Prostate gland (tissue), 2 donors: Measurements from ENCODE around the gene MREG. TPM values are rescaled to one million over a fixed set of nuclear protein-coding genes. Genes with fewer than 3 reads are reported as not detected.

Experiments used
- DNase-seq: peaks from one replicate; pipeline ENCODE4 v3.0.0-alpha.2; 2019; ENCODE audit warnings: low spot score
- H3K27ac ChIP-seq, 2 donors: fragments of 200-600 bp; sonication (generic); 2 replicates each; pipeline ENCODE4 v1.5.1; 2017 to 2019
- H3K27me3 ChIP-seq: fragments of 200-600 bp; sonication (generic); replicated peaks from 2 replicates; pipeline ENCODE4 v1.5.1; 2019; ENCODE audit not compliant: insufficient read depth
- H3K36me3 ChIP-seq, 2 donors: fragments of 200-600 bp; sonication (generic); 1 replicate in 1 of 2; 2 replicates in 1 of 2; pipeline versions ENCODE4 v1.5.1 to v1.8.1; 2017 to 2019
- H3K4me1 ChIP-seq: fragments of 200-600 bp; sonication (generic); replicated peaks from 2 replicates; pipeline ENCODE4 v1.5.1; 2019
- H3K4me3 ChIP-seq, 2 donors: fragments of 200-600 bp; sonication (generic); 2 replicates each; pipeline ENCODE4 v1.5.1; 2017 to 2019
- H3K9me3 ChIP-seq: fragments of 200-600 bp; sonication (generic); 2 replicates; pipeline ENCODE4 v1.5.1; 2017
- POLR2A ChIP-seq: fragments of 450-650 bp; IDR thresholded peaks from one replicate; pipeline ENCODE4 v1.6.1; 2016; ENCODE audit warnings: antibody characterized with exemption, mild to moderate bottlenecking
- POLR2AphosphoS5 ChIP-seq: sonication (generic); formaldehyde crosslinking; IDR thresholded peaks from one replicate; pipeline ENCODE4 v1.6.1; 2017; ENCODE audit warnings: antibody characterized with exemption
- WGBS: methylation state at CpG from one replicate; pipeline ENCODE4 v1.1.5; 2018; 5-methylcytosine and 5-hydroxymethylcytosine counted together
- intact Hi-C: fragments of 100-400 bp; cut with DNase I; formaldehyde crosslinking; loops from one replicate; pipeline ENCODE4 v1.14.2; 2022
- total RNA-seq, 2 donors: library from RNA; depleted of rRNA; stranded (reverse); fragments of >200 nt; gene quantifications; one replicate each; pipeline ENCODE4 v1.1.0, GENCODE V29; 2016
- TF ChIP-seq, protein P1 (sequence below), 4 experiments: fragments of 200-600 bp in 2 of 4; fragments of 450-650 bp in 2 of 4; sonication (generic) in 2 of 4; IDR thresholded peaks; 1 replicate in 3 of 4; 2 replicates in 1 of 4; pipeline ENCODE4 v1.5.1; 2016 to 2019; ENCODE audit warnings: antibody characterized with exemption in 4 of 4, mild to moderate bottlenecking in 2 of 4, moderate library complexity in 2 of 4

The MREG gene
- total RNA-seq, 2 donors from 2014 or later = 9.0 to 9.5 TPM

- Histone ChIP-seq H3K36me3 (no peaks in the 10 kb centered on the region), H3K4me1 (no peaks in the 10 kb centered on the region), H3K4me3 (no peak overlapping the region), H3K27ac (no peak overlapping the region), H3K27me3 (no peaks in the 10 kb centered on the region), H3K9me3 (no peaks in the 10 kb centered on the region)
- TF ChIP-seq, protein P1, sequence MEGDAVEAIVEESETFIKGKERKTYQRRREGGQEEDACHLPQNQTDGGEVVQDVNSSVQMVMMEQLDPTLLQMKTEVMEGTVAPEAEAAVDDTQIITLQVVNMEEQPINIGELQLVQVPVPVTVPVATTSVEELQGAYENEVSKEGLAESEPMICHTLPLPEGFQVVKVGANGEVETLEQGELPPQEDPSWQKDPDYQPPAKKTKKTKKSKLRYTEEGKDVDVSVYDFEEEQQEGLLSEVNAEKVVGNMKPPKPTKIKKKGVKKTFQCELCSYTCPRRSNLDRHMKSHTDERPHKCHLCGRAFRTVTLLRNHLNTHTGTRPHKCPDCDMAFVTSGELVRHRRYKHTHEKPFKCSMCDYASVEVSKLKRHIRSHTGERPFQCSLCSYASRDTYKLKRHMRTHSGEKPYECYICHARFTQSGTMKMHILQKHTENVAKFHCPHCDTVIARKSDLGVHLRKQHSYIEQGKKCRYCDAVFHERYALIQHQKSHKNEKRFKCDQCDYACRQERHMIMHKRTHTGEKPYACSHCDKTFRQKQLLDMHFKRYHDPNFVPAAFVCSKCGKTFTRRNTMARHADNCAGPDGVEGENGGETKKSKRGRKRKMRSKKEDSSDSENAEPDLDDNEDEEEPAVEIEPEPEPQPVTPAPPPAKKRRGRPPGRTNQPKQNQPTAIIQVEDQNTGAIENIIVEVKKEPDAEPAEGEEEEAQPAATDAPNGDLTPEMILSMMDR (IDR thresholded peaks at IDR 0.05) = no peak
- no peak for TF ChIP-seq POLR2AphosphoS5
- no peak for TF ChIP-seq POLR2A
- 75% methylated on average over 5 of the region's 5 CpGs for WGBS
- intact Hi-C loops = no loop called here
- no peak for DNase-seq
Measured at GRCh38 chr2:216044883-216045486, 31.6 kb upstream of the MREG start.

- Histone ChIP-seq H3K4me3 (no peak overlapping the region), H3K27ac (no peak overlapping the region), H3K9me3 (no peaks in the 10 kb centered on the region), H3K4me1 (no peaks in the 10 kb centered on the region), H3K36me3 (no peaks in the 10 kb centered on the region), H3K27me3 (no peaks in the 10 kb centered on the region)
- TF ChIP-seq, protein P1 (IDR thresholded peaks at IDR 0.05) = no peak
- no peak for TF ChIP-seq POLR2AphosphoS5
- no peak for TF ChIP-seq POLR2A
- intact Hi-C loops = no loop called here
- WGBS = 97% methylated on average over 5 of the region's 5 CpGs
- no peak for DNase-seq
Measured at GRCh38 chr2:216043949-216044348, 30.6 kb upstream of the MREG start.

DNA sequence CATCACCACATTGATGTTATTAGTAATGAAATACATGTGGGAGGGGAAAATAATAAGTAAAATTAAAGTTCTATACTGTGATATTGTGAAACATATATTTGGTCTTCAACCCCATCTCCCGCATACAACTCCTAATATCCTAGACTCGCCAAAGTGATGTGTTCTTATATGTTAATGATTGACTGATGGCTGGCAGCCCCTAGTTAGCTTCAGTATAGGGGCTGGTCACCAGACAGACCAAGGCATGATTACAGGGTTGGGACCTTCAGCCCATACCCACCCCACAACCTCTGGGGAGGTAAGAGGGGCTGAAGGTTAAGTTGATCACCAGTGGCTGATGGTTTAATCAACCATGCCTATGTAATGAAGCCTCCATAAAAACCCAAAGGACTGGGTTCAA, 28.1 kb upstream of the MREG start:
- TF ChIP-seq POLR2A (no peak), POLR2AphosphoS5 (no peak)
- TF ChIP-seq, protein P1 (IDR thresholded peaks at IDR 0.05) = no peak
- Histone ChIP-seq H3K36me3 (no peaks in the 10 kb centered on the region), H3K27me3 (no peaks in the 10 kb centered on the region), H3K27ac (no peak overlapping the region), H3K4me1 (no peaks in the 10 kb centered on the region), H3K4me3 (no peak overlapping the region), H3K9me3 (no peaks in the 10 kb centered on the region)
- DNase-seq = no peak
- WGBS = 98% methylated on average over 2 of the region's 2 CpGs
- intact Hi-C loops = no loop called here

- intact Hi-C loops = no loop called here
Measured at GRCh38 chr2:216039918-216040317, 26.6 kb upstream of the MREG start.

DNA sequence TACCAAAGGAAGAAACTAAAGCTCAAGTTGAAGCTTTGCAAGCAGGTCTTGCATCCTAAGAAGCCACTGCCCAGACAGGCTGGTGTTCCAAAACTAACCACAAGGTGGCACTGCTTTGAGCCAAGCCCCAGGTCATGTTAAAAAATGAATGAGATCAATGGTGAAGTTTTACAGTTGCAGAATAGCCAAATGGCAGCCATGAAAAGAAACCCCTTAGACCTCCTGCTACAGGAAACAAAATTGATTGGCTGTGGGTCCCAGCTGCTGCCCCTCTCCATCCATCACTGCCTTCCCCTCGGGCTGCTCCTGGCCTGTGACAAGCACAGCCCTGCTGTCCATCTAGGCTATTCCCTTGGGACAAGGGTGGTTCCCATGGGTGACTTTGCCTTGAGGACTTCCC, 20.7 kb upstream of the MREG start:
- H3K9me3 ChIP-seq = no peaks in the 10 kb centered on the region
- H3K4me1 ChIP-seq = no peaks in the 10 kb centered on the region
- H3K4me3 ChIP-seq = no peak overlapping the region
- no peaks in the 10 kb centered on the region for H3K27me3 ChIP-seq
- intact Hi-C loops = no loop called here
- H3K36me3 ChIP-seq = no peaks in the 10 kb centered on the region
- no peak overlapping the region for H3K27ac ChIP-seq
- no peak for TF ChIP-seq POLR2AphosphoS5
- TF ChIP-seq, protein P1 (IDR thresholded peaks at IDR 0.05) = peak; percentile 65 to 70 (median 68)
- peak; percentile 52 for DNase-seq
- 70% methylated on average over 1 of the region's 1 CpG for WGBS

More at GRCh38 chr2:216039918-216040317, 26.6 kb upstream of the MREG start:
- H3K27ac ChIP-seq = no peak overlapping the region
- H3K4me3 ChIP-seq = no peak overlapping the region
- DNase-seq = no peak
- H3K9me3 ChIP-seq = no peaks in the 10 kb centered on the region
- TF ChIP-seq, protein P1 (IDR thresholded peaks at IDR 0.05) = no peak
- TF ChIP-seq POLR2AphosphoS5 = no peak
- TF ChIP-seq POLR2A = no peak
- H3K27me3 ChIP-seq = no peaks in the 10 kb centered on the region
- no peaks in the 10 kb centered on the region for H3K4me1 ChIP-seq
- no peaks in the 10 kb centered on the region for H3K36me3 ChIP-seq
- WGBS = 90% methylated on average over 3 of the region's 3 CpGs
